ENCODE data around the gene PDE9A.

GRCh38 chr21:42658320-42659105, 5.1 kb downstream of the PDE9A start:
- TF ChIP-seq POLR2A (IDR thresholded peaks at IDR 0.05): no peak
- TF ChIP-seq CTCF (IDR thresholded peaks at IDR 0.05): no peak
- TF ChIP-seq EP300 (IDR thresholded peaks at IDR 0.05): no peak
